ENCODE measurements around the gene OTOS. TPM values are rescaled to one million over a fixed set of nuclear protein-coding genes. Genes with fewer than 3 reads are reported as not detected.

The OTOS gene
- total and polyA plus RNA-seq, 2 donors (not counting 1 experiment from before 2014, with no cell fraction given) = not detected

GRCh38 chr2:240140920-240141319 lies 462 bp upstream of the OTOS start:
- H3K27ac Mint-ChIP-seq = no peak overlapping the region
- intact Hi-C loops (cut with micrococcal nuclease) = loop anchor here (5.0 kb wide), 1 partner anchor 1354 kb away; no protein-coding TSS in a partner anchor
- H4K20me1 ChIP-seq (ENCODE audit: control insufficient read depth, insufficient read depth, low read length, poor library complexity, severe bottlenecking) = no peaks in the 10 kb centered on the region
- H3K4me2 ChIP-seq (replicated peaks; ENCODE audit: low read depth, low read length, poor library complexity, severe bottlenecking) = no peak overlapping the region
- H3K4me1 ChIP-seq (ENCODE audit: control insufficient read depth in 2 of 2, insufficient read depth in 2 of 2, low read length in 2 of 2) = peaks cover 9 to 15% of the 10 kb centered on the region in 2 donors
- H2AFZ ChIP-seq (ENCODE audit: insufficient read depth, low read depth, low read length, poor library complexity, severe bottlenecking) = no peak overlapping the region
- peaks cover 16% of the 10 kb centered on the region for H3K79me2 ChIP-seq (ENCODE audit: control insufficient read depth, insufficient read depth, low read length)
- H3K4me3 Mint-ChIP-seq = no peak overlapping the region
- no peaks in the 10 kb centered on the region for H3K9me3 ChIP-seq (ENCODE audit: control extremely low read depth in 1 of 3, control insufficient read depth in 2 of 3, insufficient read depth in 1 of 3, low read length in 2 of 3)
- DNase-seq (no peak), ATAC-seq (ENCODE audit: low read depth) (no peak)
- H3K36me3 ChIP-seq (replicated peaks in 1 of 2; ENCODE audit: control extremely low read depth in 1 of 2, control insufficient read depth in 1 of 2, extremely low read depth in 1 of 2, insufficient read depth in 2 of 2, low read length in 1 of 2) = no peaks in the 10 kb centered on the region
- H3K9ac ChIP-seq (ENCODE audit: low read length) = no peak overlapping the region
- no peak for TF ChIP-seq EZH2 (IDR thresholded peaks at IDR 0.05; ENCODE audit: borderline replicate concordance, insufficient read depth, low read depth, low read length, poor library complexity, severe bottlenecking)
- no peak for TF ChIP-seq CTCF (IDR thresholded peaks at IDR 0.05)
- no peak overlapping the region for H3K4me3 ChIP-seq (ENCODE audit: control extremely low read depth in 1 of 5, extremely low read depth in 1 of 5, insufficient read depth in 1 of 5, low read depth in 2 of 5, low read length in 4 of 5)
- H3K4me1 Mint-ChIP-seq = peaks cover 13% of the 10 kb centered on the region
- 90% methylated on average over 11 of the region's 11 CpGs for WGBS (ENCODE audit: insufficient coverage)
- peaks cover 0 to 15% (median 5%) of the 10 kb centered on the region in 4 experiments for H3K27me3 ChIP-seq (replicated peaks in 1 of 4; ENCODE audit: control extremely low read depth in 1 of 4, control insufficient read depth in 3 of 4, insufficient read depth in 4 of 4, low read length in 3 of 4)
- no peaks in the 10 kb centered on the region for H3K9me3 Mint-ChIP-seq (ENCODE audit: insufficient read depth)
- no peak overlapping the region for H3K27ac ChIP-seq (ENCODE audit: low read length in 2 of 2)
- ChIA-PET CTCF (interaction anchor here (3.5 to 9.2 kb wide), 2 partner anchors 77 to 81 kb away, joined by 24 to 136 read pairs; no protein-coding TSS in a partner anchor), POLR2A (no interaction called here)
- peaks cover 12% of the 10 kb centered on the region for H3K27me3 Mint-ChIP-seq

- Histone ChIP-seq H4K20me1 (ENCODE audit: control insufficient read depth, insufficient read depth, low read length, poor library complexity, severe bottlenecking) (peaks cover 5% of the 10 kb centered on the region), H3K4me3 (ENCODE audit: control extremely low read depth in 1 of 5, extremely low read depth in 1 of 5, insufficient read depth in 1 of 5, low read depth in 2 of 5, low read length in 4 of 5) (no peak overlapping the region), H3K9me3 (ENCODE audit: control extremely low read depth in 1 of 3, control insufficient read depth in 2 of 3, insufficient read depth in 1 of 3, low read length in 2 of 3) (no peaks in the 10 kb centered on the region), H2AFZ (ENCODE audit: insufficient read depth, low read depth, low read length, poor library complexity, severe bottlenecking) (no peak overlapping the region), H3K4me1 (ENCODE audit: control insufficient read depth in 2 of 2, insufficient read depth in 2 of 2, low read length in 2 of 2) (peaks cover 16 to 24% of the 10 kb centered on the region in 2 donors), H3K9ac (ENCODE audit: low read length) (no peak overlapping the region), H3K4me2 (replicated peaks; ENCODE audit: low read depth, low read length, poor library complexity, severe bottlenecking) (no peak overlapping the region), H3K36me3 (replicated peaks in 1 of 2; ENCODE audit: control extremely low read depth in 1 of 2, control insufficient read depth in 1 of 2, extremely low read depth in 1 of 2, insufficient read depth in 2 of 2, low read length in 1 of 2) (no peaks in the 10 kb centered on the region), H3K27me3 (replicated peaks in 1 of 4; ENCODE audit: control extremely low read depth in 1 of 4, control insufficient read depth in 3 of 4, insufficient read depth in 4 of 4, low read length in 3 of 4) (peaks cover 0 to 15% (median 5%) of the 10 kb centered on the region in 4 experiments), H3K27ac (ENCODE audit: low read length in 2 of 2) (no peak overlapping the region), H3K79me2 (ENCODE audit: control insufficient read depth, insufficient read depth, low read length) (peaks cover 26% of the 10 kb centered on the region)
- CTCF ChIA-PET = interaction anchor here (9.2 kb wide), 1 partner anchor 80 kb away, joined by 136 read pairs; no protein-coding TSS in a partner anchor
- no peak for DNase-seq
- no peak for ATAC-seq (ENCODE audit: low read depth)
- intact Hi-C loops (cut with micrococcal nuclease) = loop anchor here (5.0 kb wide), 3 partner anchors 297 to 1353 kb away; partner anchors contain the start of genes GPC1 and HDAC4
- POLR2A ChIA-PET = no interaction called here
- Mint-ChIP-seq H3K4me3 (no peak overlapping the region), H3K27me3 (peaks cover 12% of the 10 kb centered on the region), H3K27ac (no peak overlapping the region), H3K4me1 (peaks cover 22% of the 10 kb centered on the region), H3K9me3 (ENCODE audit: insufficient read depth) (no peaks in the 10 kb centered on the region)
- 77% methylated on average over 12 of the region's 14 CpGs for WGBS (ENCODE audit: insufficient coverage)
- no peak for TF ChIP-seq CTCF (IDR thresholded peaks at IDR 0.05)
- TF ChIP-seq EZH2 (IDR thresholded peaks at IDR 0.05; ENCODE audit: borderline replicate concordance, insufficient read depth, low read depth, low read length, poor library complexity, severe bottlenecking) = no peak
Measured at GRCh38 chr2:240139666-240140393, 628 bp downstream of the OTOS start.
